T-helper 2 cell (primary cell): Measurements from ENCODE around the gene CLDN34.

Source experiments
- DNase-seq, 5 experiments: peaks; one replicate each; pipeline versions ENCODE4 v3.0.0 to v3.0.0-alpha.2; 2012 to 2022

CLDN34 gene

DNA sequence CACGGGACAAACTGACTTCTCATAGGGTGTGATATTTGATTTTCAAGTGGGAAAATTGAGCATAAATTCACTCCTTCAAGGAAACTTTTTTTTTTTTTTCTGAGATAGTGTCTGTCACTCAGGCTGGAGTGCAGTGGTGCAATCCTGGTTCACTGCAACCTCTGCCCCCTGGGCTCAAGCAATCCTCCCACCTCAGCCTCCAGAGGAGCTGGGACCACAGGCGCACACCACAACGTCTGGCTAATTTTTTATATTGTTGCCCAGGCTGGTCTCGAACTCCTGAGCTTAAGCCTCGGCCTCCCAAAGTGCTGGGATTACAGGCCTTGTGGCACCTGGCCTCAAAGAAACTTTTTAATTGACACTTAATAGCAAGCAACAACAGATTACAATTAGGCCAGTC lies 13.8 kb downstream of the CLDN34 start:
- DNase-seq: no peak

DNA sequence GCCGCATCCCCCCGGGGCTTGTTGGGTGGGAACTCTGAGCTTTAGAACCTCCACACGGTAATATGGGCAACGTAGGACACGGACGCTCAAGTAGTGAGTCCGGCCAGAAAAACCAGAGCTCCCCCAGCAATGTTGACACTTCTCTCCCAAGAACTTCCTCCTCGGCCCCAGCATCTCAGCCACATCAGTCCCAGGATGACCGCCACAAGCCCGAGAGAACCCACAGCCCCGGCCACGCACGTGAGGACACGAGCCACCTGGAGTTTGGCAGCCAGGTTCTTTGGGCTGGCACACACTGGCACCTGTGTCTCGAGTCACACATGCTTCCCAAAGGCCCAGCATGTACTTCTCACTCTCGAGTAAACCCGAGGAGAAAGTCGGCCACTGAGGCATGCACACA lies 16.3 kb downstream of the CLDN34 start:
- DNase-seq: no peak

DNA sequence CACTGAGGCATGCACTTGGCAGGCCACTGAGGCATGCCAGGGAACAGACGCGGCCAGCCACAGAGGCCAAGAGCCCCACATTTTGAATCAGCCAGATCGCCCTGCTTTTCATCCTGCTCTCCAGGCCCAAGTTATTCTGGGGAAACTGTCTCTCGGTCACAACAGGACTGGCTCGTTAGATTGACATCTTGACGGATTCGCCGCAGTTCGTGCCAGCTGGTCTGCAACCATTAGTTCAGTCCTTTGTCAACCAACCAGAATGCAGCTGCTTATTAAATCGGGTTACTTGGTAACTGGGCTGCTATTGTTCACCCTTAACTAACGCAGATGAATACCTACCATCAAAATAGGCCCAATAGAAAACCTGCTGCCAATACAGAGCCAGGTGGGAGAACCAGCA lies 16.7 kb downstream of the CLDN34 start:
- no peak for DNase-seq

DNA sequence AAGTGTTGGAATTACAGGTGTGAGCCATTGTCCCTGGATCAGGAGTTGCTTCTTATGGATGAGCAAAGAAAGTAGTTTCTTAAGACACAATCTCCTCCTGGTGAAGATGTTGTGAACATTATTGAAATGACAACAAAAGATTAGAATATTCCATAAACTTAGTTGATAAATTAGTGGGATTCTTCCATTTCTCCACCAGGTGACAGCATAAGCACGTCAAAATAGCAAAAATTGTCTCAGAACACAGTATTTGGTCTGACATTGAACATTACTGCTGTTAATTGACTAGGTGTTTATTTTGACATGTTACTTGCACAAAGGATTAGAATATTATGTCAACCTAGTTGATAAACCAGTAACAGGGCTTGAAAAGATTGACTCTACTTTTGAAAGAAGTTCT lies 21.6 kb downstream of the CLDN34 start:
- no peak for DNase-seq

DNA sequence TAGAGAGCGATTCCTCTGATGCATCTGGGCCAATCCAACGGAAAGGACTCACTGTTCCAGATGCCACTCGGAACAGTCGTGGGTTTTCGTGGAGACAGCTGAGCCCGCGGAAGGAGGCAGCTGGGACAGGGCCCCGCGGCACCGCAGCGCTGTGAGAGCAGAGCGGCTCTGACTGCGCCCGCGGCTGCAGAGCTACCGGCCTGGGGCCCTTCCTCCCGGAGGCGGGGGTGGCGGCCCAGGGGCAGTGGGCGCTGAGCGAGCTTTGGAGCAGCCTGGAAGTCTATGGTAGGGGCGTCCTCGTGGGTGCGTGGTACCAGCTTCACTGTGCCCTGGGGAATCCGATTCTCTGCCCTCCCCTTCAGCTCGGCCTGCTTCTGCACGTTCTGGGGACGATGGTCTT lies 24.9 kb downstream of the CLDN34 start:
- no peak for DNase-seq

DNA sequence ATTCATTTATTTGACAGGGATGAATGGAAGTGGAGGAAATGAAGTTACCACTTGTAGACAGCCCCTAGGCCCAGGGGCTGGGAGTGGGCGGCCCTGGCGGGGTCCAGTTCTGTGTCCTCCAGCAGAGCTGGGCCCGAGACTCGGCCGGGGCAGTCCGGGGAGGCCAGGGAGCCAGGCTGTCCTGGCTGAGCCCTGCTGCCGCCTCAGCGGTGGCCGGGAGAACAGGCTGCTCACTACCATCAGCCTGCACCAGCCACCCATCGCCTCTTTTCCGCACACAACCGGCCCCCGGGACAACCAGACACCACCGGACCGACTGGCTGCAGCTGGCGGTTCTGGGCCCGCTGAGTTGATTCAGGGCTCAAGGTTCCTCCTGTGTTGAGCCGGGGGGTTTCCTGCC lies 25.6 kb downstream of the CLDN34 start:
- no peak for DNase-seq

DNA sequence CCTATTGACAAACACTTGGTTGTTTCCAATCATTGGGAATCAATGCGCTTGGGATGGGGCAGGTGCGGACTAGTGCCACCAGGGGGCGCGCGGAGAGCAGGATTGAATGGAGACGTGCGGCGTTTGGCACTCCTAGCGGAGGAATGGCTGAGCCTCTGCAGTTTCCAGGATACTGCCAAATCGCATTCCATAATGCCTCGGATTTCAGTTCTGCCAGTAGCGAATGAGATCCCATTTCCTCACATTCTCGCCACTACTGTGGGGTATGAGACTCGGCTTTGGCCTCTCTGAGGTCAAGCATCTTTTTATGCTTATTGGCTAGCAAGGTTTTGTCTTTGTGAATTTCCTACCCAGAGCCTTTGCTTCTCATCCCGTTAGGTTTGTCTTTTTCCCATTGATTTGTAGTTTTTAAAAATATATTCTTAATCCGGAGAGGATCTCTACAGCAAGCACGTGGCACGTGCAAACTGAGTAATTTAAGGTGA lies 28.7 kb downstream of the CLDN34 start:
- peak; percentile 54 to 73 (median 60) for DNase-seq

DNA sequence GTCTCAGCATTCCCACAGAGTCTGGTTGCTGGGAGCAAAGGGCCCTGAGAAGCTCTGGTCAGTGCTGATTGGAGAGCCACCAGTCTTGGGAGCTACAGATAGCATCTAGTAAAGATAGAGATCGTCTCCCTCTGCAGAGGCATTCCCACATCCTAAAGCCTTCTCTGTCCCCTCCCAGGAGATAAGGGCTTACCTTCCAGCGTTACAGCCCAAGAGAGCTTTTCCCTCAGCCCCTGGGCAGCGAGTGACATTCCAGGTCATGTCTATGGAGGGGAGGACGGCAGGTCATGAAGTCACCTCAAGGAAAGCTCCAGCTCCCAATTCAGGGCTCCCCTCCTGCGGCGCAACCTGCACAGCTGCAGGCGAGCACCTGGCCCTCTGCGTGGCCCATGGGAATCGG lies 29.9 kb downstream of the CLDN34 start:
- DNase-seq: no peak

DNA sequence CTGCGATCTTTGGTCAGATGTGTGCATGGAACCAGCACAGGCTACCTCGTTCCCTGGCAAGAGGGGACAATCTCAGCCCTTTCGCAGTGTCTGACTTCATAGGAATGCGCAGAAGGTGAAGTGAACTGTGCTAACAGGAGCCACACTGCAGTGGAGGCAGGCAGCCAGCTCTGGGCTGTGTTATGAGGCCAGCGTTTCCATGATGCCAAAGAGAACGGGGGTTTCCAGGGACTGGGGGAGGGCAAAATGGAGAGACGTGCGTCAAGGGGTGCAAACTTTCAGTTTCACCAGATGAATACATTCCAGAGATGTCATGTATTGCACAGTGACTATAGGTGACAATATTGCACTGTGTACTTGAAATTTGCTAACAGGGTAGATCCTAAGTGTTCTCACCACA lies 30.4 kb downstream of the CLDN34 start:
- peak in 2 of 5 experiments; percentile 56 to 77 for DNase-seq

DNA sequence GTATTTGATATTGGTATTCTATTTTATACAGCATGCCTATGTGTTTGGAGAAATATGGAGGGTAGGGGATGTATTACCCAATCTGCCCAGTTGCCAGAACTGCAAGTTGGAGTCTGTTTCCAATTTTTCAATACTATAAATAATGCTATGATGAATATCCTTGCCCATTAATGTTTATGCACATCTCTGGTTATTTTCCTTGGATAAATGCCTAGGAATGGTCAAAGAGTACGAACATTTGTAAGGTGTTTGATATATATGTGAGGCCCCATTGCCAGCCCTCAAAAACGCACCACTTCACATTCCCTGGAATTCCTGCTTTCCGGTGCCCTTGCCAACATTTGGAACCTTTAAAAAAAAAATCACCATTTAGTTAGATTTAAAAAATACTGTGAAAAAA lies 34.3 kb downstream of the CLDN34 start:
- DNase-seq: no peak

DNA sequence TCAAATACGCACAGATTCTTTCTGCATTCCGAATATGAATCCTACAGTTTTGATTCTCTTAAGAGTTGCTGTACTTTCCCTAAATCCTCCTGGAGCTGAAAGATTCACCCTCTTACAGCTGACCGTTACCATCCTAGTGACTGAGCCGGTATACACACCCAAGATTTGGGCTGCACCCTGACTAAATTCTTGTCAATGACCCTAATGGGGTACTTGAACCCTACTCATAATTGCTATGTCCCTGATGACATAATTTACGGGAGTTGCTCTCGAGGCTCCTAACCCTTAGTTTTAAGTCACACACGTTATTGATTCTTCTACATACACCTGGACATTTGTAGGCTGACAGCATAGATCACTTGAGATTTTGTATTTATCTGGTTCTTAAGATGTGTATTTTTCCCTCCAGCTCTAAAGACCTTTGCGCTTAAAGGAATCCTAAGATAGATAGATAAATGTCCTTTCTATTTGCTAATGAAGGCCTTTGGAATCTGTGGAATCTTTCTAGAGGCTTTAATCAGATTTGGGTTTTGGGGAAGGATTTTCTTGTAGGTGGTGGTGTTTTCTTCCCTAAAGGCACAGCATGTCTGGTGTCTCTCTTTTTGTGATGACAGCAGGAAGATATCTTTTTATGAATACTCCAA lies 37.8 kb downstream of the CLDN34 start:
- DNase-seq: no peak

DNA sequence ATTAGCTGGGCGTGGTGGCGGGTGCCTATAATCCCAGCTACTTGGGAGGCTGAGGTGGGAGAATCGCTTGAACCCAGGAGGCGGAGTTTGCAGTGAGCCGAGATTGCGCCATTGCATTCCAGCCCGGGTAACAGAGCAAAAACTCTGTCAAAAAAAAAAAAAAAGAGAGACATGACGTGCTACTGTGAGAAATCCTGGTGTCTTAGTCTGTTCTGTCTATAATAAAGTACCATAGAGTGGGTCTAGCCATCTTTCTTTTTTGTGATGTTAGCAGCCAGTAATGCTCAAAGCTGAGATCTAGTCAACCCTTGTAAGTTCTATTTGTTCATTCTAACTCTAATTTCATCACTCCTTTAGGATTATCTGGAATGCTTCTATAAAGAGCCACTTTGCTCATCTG lies 38.9 kb downstream of the CLDN34 start:
- DNase-seq: no peak

DNA sequence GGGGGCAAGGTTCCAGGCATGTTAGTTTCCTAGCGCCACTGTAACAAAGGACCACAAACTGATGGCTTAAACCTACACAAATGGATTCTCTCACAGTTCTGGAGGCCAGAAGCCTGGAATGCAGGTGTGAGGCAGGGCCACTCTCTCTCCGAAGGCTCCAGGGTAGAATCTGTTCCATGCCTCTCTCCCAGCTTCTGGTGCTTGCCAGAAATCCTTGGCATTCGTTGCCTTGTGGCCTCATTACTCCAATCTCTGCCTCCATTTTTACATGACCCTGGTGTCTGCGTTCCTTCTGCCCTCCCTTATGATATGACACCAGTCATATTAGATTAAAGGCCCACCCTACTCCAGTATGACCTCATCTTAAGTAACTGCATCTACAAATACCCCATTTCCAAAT lies 39.6 kb downstream of the CLDN34 start:
- no peak for DNase-seq

DNA sequence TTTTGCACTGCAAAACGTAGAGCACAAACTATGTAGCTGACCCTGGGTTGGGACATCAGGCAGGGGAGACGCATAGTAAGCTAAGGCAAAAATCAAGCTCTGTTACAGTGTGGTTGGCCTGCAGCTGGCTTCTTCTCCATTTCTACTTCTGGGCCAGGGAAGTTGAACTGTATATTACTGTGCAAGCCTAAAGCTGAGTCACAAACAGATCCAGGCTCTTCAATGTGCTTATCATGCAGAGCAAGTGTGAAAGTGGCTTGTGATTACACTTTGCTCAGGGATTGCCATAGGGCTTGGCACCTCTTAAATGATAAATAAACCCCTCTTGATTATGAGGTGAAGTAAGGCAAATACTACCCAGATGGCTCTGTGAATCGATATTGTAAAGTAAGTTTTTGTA lies 40.5 kb downstream of the CLDN34 start:
- peak in 1 of 5 experiments; percentile 31 for DNase-seq

DNA sequence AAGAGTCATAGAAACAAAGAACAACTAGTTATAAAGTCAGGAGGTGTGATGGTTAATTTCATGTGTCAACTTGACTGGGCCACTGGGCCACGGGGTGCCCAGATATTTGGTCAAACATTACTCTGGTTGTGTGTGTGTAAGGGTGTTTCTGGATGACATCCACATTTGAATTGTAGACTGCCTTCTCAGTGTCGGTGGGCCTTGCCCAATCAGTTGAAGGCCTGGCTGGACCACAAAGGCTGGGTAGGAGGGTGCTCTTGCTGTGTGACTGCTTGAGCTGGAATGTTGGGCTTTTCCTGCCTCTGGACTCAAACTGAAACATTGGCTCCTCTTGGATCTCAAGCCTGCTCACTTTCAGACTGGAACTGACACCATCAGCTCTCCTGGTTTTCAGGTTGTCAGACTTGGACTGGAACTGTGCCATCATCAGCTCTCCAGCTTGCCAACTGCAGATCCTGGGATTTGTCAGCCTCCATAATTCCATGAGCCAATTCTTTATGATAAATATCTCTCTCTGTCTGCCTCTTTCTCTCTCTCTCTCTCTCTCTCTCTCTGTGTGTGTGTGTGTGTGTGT lies 41.4 kb downstream of the CLDN34 start:
- no peak for DNase-seq

DNA sequence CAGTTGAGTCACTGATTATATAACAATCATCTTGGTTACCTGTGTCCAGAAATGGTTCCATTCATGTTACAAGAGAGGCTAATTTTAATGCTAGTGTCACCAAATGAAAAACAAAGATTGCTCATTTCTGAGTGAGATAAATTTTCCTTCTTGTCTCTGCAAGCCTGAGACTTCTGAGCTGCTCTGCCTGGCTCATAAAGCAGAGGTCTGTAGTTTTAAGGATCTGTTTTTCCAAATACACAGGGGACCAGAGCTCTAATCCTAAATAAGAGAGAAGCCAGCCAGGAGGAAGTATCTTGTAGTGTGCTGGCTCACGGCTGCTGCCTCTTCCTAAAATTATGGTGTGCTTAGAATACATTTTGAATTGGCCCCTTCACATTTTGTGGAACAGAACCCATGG lies 42.6 kb downstream of the CLDN34 start:
- no peak for DNase-seq

DNA sequence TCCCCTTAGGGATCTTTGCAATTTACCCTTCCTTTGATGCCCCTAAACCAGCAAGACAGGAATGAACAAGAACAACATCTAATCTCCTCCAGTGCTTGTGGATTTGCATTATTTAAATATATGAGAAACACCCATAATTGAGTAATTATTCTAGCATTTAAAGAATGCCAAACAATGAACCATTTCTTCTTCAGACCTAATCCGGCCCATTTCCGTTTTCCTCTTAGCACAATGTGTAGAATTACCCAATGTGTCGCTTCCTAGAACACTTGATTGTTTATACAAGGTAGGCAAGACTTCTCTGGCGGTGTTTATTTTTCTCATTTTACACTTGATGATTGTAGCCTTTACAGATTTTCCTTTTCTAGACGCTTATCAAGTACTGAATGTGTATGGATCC lies 43.5 kb downstream of the CLDN34 start:
- no peak for DNase-seq

DNA sequence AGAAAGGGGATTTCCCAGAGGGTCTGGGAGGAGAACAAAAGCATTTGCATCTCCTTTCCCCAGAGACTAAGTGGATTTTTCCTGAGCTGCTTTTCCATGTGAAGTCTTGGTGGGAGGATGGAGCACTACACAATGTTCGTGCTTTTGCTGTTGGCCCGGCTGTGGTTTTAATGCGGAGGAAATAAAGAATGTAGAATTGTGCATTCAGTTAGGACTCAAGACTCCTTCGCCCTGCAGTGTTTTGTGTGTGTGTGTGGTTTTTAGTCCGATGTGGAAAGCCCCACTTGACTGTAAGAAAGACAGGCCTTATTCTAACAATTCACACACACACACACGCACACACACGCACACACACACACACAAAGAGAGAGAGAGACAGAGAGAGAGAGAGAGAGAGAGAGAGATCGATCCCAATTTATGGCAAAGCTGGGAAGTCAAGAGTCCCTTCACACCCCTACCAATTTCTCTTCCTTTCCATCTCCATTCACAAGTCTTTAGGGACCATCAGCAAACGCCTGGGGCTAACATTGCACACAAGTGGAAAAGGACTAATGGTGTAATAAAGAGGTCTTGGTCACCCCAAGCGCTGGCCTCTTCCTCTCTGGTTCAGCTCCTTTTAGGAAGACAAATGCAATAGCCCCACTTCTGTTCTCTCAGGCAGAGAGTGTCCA lies 44.2 kb downstream of the CLDN34 start:
- peak in 1 of 5 experiments; percentile 84 for DNase-seq

DNA sequence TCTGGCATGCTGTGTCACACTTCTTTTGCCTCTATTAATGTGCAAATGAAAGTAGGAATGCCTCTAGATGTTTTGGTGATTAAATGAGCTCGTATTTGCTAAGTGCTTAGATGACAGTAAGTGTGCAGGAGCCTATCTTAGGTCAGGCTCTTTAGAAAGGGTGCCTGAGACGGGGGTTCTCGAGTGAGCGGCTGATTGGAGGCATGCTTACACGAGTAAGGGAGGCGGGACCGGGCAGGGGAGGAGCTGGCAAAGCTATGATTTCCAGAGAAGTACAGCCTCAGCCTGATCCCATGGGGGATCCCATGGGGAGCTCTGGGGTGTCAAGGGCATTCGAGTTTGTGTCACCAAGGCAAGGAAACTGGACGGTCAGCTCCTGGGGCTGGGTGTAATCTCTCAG lies 44.8 kb downstream of the CLDN34 start:
- peak in 1 of 5 experiments; percentile 73 for DNase-seq

DNA sequence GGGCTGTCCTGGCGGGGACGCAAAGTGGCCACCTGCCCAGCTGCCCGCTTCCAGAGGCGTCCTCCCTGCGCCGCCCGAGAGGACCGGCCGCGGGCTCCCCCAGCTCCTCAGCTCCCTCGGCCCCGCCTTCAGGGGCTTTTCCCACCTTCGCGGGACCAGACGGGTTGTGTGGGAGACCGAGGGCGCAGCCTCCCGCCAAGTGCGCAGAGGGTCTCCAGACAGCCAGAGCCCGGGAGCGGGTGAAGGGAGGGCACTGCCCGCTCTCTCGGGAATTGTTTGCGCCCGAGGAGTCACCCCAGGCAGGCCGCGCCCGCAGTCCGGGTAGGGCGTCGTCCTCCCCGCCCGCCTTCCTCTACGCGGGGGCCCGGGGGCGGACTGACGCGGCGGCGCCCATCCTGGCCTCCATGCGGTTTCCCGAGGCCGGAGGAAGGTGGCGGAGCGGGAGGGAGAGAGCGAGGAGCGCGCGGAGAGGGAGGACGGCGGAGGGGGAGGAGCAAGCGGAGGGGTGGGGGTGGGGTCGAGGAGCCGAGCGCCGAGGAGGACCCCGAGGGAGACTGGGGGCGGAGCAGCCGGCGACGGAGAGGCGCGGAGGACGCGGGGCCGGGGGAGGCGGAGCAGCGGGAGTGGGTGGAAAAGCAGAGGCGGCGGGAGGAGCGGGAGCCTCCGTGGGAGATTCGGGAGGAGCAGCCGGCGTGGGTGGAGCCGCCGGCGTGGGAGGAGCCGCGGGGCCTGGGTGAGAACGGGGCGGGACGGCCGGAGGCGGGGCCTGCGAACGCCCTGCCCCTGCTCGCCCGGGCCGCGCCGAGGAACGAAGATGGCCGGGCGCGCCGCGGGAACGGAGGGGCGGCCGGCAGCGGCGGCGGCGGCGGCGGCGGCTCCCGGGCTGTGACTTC lies 47.5 kb downstream of the CLDN34 start:
- DNase-seq: peak; percentile 45 to 82 (median 68)

DNA sequence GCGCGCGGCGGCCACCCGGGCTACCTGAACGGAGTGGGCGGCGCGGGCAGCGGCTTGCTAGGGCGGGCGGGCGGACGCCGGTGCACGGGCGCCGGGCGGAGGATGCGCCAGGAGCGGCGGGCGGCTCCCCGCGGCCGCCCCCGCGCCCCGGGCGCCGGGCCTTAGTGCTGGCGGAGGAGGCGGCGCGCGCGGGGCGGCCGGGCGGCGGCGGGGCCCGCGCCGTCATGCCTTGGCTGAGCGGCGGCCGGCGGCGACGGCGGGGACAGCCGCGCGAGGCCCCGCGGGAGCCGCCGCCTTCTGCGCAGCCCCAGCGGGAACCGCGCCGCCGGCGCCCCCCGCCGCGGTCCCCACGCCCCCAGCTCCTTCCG lies 48.2 kb downstream of the CLDN34 start:
- no peak for DNase-seq

DNA sequence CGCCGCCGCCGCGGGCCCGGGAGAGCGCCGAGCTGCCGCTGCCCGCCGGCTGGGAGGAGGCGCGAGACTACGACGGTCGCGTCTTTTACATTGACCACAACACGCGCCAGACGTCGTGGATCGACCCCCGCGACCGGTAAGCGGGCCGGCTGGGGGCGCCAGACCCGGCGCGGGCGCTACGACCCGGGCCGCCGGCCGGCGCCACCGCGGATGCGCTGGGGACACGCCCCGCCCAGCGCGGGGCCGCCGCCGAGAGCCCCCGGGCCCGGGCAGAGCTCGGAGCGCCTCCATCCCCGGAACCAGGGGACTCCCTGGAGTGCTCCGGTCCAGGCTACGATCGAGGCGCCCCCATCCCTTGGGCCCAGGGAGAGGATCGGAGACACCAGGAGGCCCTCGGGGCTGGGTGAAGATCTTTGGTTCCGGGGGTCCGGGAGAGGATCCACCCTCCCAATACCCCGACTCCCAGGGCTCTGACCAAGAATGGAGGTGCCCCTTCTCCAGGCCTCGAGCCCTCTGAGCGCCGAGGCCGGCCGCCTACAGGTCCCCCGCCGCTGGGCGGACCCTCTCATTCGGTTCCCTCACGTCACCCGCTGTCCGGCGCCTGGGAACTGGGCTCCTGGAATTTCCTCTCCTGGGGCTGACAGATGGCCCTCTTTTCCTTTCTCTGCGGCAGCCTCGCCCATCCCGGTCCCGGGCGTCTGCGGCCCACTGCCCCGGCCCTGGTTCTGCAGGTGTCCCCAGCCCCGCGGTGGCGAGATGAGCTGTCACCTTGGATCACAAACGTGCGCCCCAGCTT lies 48.8 kb downstream of the CLDN34 start:
- peak in 1 of 5 experiments; percentile 33 for DNase-seq
